PC-9 (cell line): Measurements from ENCODE around the gene COPA. TPM values are rescaled to one million over a fixed set of nuclear protein-coding genes. Genes with fewer than 3 reads are reported as not detected.
A peak's percentile ranks its signal among the peaks of the same experiment; 100 is the strongest.

ENCODE experiments used
- BruUV-seq: library from RNA; stranded (reverse); fragments of 400-500 nt; replicated peaks from 2 replicates; lab custom pipeline; 2021; lab: Mats Ljungman, UMichigan
- CTCF ChIA-PET: fragments of 300-600 bp; sonication (Branson Sonifier 250); formaldehyde crosslinking; loops from one replicate; lab custom pipeline; 2022; ENCODE audit warnings: antibody characterized with exemption; lab: Charles Lee
- POLR2A ChIA-PET: fragments of 300-600 bp; sonication (Branson Sonifier 250); formaldehyde crosslinking; loops from one replicate; lab custom pipeline; 2022; ENCODE audit warnings: antibody characterized with exemption; ENCODE audit not compliant: unreplicated experiment; lab: Charles Lee
- DNase-seq, 2 experiments: peaks; one replicate each; pipeline versions ENCODE4 v3.0.0 to v3.0.0-alpha.2; 2015 to 2022; ENCODE audit warnings: mixed read lengths in 1 of 2
- H2AFZ ChIP-seq: fragments of 200-600 bp; sonication (generic); 2 replicates; pipeline ENCODE4 v1.8.1; 2017; ENCODE audit warnings: antibody characterized with exemption
- H3F3A ChIP-seq: fragments of 200-600 bp; sonication (generic); 2 replicates; pipeline ENCODE4 v1.8.1; 2017; ENCODE audit warnings: antibody characterized with exemption, mild to moderate bottlenecking, low read depth; ENCODE audit not compliant: insufficient read depth
- H3K27ac ChIP-seq: fragments of 200-600 bp; sonication (generic); 2 replicates; pipeline ENCODE4 v1.6.1; 2016; ENCODE audit warnings: mixed run types
- H3K27me3 ChIP-seq: fragments of 200-600 bp; sonication (generic); 2 replicates; pipeline ENCODE4 v1.6.1; 2016; ENCODE audit warnings: low read depth, mixed run types; ENCODE audit not compliant: insufficient read depth
- H3K36me3 ChIP-seq: fragments of 200-600 bp; sonication (generic); 2 replicates; pipeline ENCODE4 v1.6.1; 2016; ENCODE audit warnings: low read depth, mixed run types
- H3K4me1 ChIP-seq: fragments of 200-600 bp; sonication (generic); replicated peaks from 2 replicates; pipeline ENCODE4 v1.6.1; 2016; ENCODE audit warnings: mixed run types; ENCODE audit not compliant: insufficient read depth
- H3K4me2 ChIP-seq: fragments of 200-600 bp; sonication (generic); 2 replicates; pipeline ENCODE4 v1.6.1; 2017; ENCODE audit warnings: mixed run types
- H3K4me3 ChIP-seq: fragments of 200-600 bp; sonication (generic); 2 replicates; pipeline ENCODE4 v1.6.1; 2016; ENCODE audit warnings: mixed run types
- H3K79me2 ChIP-seq: fragments of 200-600 bp; sonication (generic); 2 replicates; pipeline ENCODE4 v1.6.1; 2017; ENCODE audit warnings: low read depth, mixed run types
- H3K9me2 ChIP-seq: fragments of 200-600 bp; sonication (generic); 2 replicates; pipeline ENCODE4 v1.8.1; 2017; ENCODE audit warnings: mild to moderate bottlenecking; ENCODE audit not compliant: insufficient read depth
- H3K9me3 ChIP-seq: fragments of 200-600 bp; sonication (generic); 2 replicates; pipeline ENCODE4 v1.8.1; 2016; ENCODE audit warnings: low read depth; ENCODE audit not compliant: insufficient read depth
- H4K20me1 ChIP-seq: fragments of 200-600 bp; sonication (generic); 2 replicates; pipeline ENCODE4 v1.8.1; 2017; ENCODE audit not compliant: insufficient read depth
- EZH2 ChIP-seq: fragments of 200-600 bp; sonication (generic); IDR thresholded peaks from 2 replicates; pipeline ENCODE4 v1.8.0; 2017; ENCODE audit warnings: antibody characterized with exemption, low read depth
- intact Hi-C: fragments of 100-400 bp; cut with micrococcal nuclease; formaldehyde crosslinking; loops from one replicate; pipeline ENCODE4 v1.10.0; 2022; ENCODE audit not compliant: unreplicated experiment
- total RNA-seq: library from RNA; stranded (reverse); gene quantifications from 2 replicates; pipeline ENCODE4 v1.2.3, GENCODE V29; 2021
- TF ChIP-seq, protein P1 (sequence below): fragments of 200-600 bp; sonication (generic); conservative IDR thresholded peaks from 2 replicates; pipeline ENCODE4 v1.6.1; 2017; ENCODE audit warnings: mixed run types, antibody characterized with exemption, mild to moderate bottlenecking, moderate library complexity

COPA gene
- total RNA-seq, 1 experiment from 2014 or later, result 147 TPM

DNA sequence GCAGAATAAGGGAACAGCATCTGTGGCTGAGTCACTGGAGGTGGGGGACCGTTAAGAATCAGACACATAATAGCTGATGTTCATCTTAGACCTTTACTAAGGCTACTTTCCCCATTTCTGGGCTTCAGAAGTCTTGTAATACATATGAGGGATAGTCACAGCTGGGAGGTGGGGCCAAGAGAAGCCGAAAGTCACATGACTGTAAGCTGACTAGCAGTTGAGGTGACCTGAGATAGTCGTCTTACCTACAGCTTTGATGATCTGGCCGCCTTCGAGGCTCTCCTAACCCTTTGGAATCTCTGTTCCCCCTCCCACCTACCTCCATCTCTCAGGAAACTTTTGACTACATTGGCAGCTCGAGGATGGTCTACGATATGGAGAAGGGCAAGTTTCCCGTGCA is 9.5 kb upstream of the COPA start:
- POLR2A ChIA-PET, result no interaction called here
- H3K36me3 ChIP-seq, result peaks cover 17% of the 10 kb centered on the region
- CTCF ChIA-PET, result no interaction called here

DNA sequence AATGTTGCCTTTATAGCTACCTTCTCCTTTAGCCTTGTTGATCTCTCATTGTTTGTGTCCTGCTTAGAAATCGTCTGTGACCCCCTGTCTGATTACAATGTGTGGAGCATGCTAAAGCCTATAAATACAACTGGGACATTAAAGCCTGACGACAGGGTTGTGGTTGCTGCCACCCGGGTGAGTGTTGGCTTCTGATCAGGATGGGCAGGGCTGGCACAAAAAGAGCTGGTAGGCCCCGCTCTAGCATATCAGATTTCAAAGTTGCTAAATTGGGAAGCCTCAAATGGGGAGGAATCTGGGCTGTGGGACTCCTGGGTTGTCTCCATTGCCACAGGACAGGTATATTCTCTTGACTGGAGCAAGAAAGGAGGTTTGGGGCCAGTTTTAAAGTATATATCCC is 8.6 kb upstream of the COPA start:
- Histone ChIP-seq H3K27ac (no peak overlapping the region), H3K27me3 (no peaks in the 10 kb centered on the region), H4K20me1 (no peaks in the 10 kb centered on the region), H3F3A (no peaks in the 10 kb centered on the region), H3K36me3 (peaks cover 20% of the 10 kb centered on the region), H3K9me3 (no peaks in the 10 kb centered on the region), H3K4me3 (no peak overlapping the region), H3K9me2 (no peaks in the 10 kb centered on the region), H3K4me1 (no peaks in the 10 kb centered on the region), H3K79me2 (no peaks in the 10 kb centered on the region), H2AFZ (no peak overlapping the region), H3K4me2 (no peak overlapping the region)
- TF ChIP-seq, protein P1, sequence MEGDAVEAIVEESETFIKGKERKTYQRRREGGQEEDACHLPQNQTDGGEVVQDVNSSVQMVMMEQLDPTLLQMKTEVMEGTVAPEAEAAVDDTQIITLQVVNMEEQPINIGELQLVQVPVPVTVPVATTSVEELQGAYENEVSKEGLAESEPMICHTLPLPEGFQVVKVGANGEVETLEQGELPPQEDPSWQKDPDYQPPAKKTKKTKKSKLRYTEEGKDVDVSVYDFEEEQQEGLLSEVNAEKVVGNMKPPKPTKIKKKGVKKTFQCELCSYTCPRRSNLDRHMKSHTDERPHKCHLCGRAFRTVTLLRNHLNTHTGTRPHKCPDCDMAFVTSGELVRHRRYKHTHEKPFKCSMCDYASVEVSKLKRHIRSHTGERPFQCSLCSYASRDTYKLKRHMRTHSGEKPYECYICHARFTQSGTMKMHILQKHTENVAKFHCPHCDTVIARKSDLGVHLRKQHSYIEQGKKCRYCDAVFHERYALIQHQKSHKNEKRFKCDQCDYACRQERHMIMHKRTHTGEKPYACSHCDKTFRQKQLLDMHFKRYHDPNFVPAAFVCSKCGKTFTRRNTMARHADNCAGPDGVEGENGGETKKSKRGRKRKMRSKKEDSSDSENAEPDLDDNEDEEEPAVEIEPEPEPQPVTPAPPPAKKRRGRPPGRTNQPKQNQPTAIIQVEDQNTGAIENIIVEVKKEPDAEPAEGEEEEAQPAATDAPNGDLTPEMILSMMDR, result no peak
- no peak for TF ChIP-seq EZH2
- intact Hi-C loops, result no loop called here
- BruUV-seq, result no TSS peak
- peak in 1 of 2 experiments; percentile 9 for DNase-seq
- ChIA-PET POLR2A (no interaction called here), CTCF (no interaction called here)

More for the DNA sequence above, 9.5 kb upstream of the COPA start:
- H3K9me2 ChIP-seq, result no peaks in the 10 kb centered on the region
- BruUV-seq, result no TSS peak
- intact Hi-C loops, result no loop called here
- no peak overlapping the region for H3K4me3 ChIP-seq
- H3K4me1 ChIP-seq, result no peaks in the 10 kb centered on the region
- no peaks in the 10 kb centered on the region for H3K27me3 ChIP-seq
- H3K27ac ChIP-seq, result no peak overlapping the region
- H3F3A ChIP-seq, result no peaks in the 10 kb centered on the region
- H2AFZ ChIP-seq, result no peak overlapping the region
- TF ChIP-seq, protein P1, result no peak
- TF ChIP-seq EZH2, result no peak
- peak in 1 of 2 experiments; percentile 4 for DNase-seq
- H4K20me1 ChIP-seq, result no peaks in the 10 kb centered on the region
- no peaks in the 10 kb centered on the region for H3K9me3 ChIP-seq
- H3K4me2 ChIP-seq, result no peak overlapping the region
- no peaks in the 10 kb centered on the region for H3K79me2 ChIP-seq

DNA sequence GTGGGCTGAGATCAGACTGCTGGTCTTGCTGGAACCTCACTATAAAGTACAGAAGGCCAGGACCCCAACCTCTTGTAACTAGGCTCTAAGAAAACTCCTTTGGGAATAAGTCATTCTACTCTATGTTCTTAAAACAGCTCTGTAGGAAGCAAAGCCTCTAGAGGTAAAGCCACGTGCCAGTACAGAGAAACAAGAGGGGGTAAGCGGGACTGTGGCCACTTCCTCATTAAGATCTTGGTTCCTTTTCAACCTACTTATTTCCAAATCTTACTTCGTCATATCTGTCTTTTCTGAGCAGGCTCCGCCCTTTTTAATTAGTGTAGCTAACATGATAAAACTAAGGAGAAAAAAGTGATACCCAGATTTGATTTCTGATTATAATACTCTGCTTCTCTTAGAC is 3.9 kb upstream of the COPA start:
- no TSS peak for BruUV-seq
- H3K36me3 ChIP-seq, result peaks cover 12% of the 10 kb centered on the region; the same call in 1 of the 2 replicates
- ChIA-PET POLR2A (no interaction called here), CTCF (no interaction called here)
- H3K27me3 ChIP-seq, result no peaks in the 10 kb centered on the region
- no peaks in the 10 kb centered on the region for H3F3A ChIP-seq
- H3K79me2 ChIP-seq, result peaks cover 32% of the 10 kb centered on the region
- no peaks in the 10 kb centered on the region for H3K9me2 ChIP-seq
- intact Hi-C loops, result no loop called here
- peaks cover 9% of the 10 kb centered on the region for H3K4me1 ChIP-seq
- no peak overlapping the region for H3K27ac ChIP-seq
- H2AFZ ChIP-seq, result no peak overlapping the region
- no peak overlapping the region for H3K4me3 ChIP-seq
- no peaks in the 10 kb centered on the region for H4K20me1 ChIP-seq
- H3K4me2 ChIP-seq, result no peak overlapping the region
- peak in 1 of 2 experiments; percentile 29 for DNase-seq
- TF ChIP-seq, protein P1, result no peak
- no peak for TF ChIP-seq EZH2
- no peaks in the 10 kb centered on the region for H3K9me3 ChIP-seq
